ENCODE data around the gene PLCH1.

- TF ChIP-seq TAF1 (IDR thresholded peaks at IDR 0.05; ENCODE audit: low read depth, low read length) (no peak), POLR2A (IDR thresholded peaks at IDR 0.05; ENCODE audit: low read depth, low read length) (no peak), POU2F2 (IDR thresholded peaks at IDR 0.05; ENCODE audit: low read depth, low read length) (no peak)
These were observed 337.5 kb downstream of the PLCH1 start for GRCh38 chr3:155407331-155407730.

Data from GM12891 (cell line).